HepG2 (cell line): ENCODE data around the gene RCE1. TPM values are rescaled to one million over a fixed set of nuclear protein-coding genes. Genes with fewer than 3 reads are reported as not detected.

Source experiments
- CENPT ChIP-seq: sonication (generic); formaldehyde crosslinking; IDR thresholded peaks from 2 replicates; pipeline ENCODE4 v1.8.0; 2022; ENCODE audit warnings: low read depth, mild to moderate bottlenecking, moderate library complexity, missing genetic modification reagents
- FOXM1 ChIP-seq: sonication (generic); formaldehyde crosslinking; IDR thresholded peaks from 2 replicates; pipeline ENCODE4 v1.5.0; 2020; ENCODE audit warnings: missing genetic modification reagents
- HOXA7 ChIP-seq: sonication (generic); formaldehyde crosslinking; IDR thresholded peaks from 2 replicates; pipeline ENCODE4 v1.8.1; 2022; ENCODE audit warnings: mild to moderate bottlenecking, missing genetic modification reagents, moderate library complexity
- NFYC ChIP-seq: IDR thresholded peaks from 2 replicates; pipeline ENCODE4 v1.6.1; 2016; ENCODE audit warnings: missing genetic modification reagents, missing compliant biosample characterization
- POLR2AphosphoS5 ChIP-seq: IDR thresholded peaks from 2 replicates; pipeline ENCODE4 v1.6.1; 2012; ENCODE audit warnings: low read depth, low read length
- POLR2G ChIP-seq: fragments of 200-400 bp; formaldehyde crosslinking; IDR thresholded peaks from 2 replicates; pipeline ENCODE4 v1.6.1; 2018; ENCODE audit warnings: mild to moderate bottlenecking, low read depth, low read length, moderate library complexity
- RFX1 ChIP-seq: fragments of 450-650 bp; IDR thresholded peaks from 2 replicates; pipeline ENCODE4 v1.6.1; 2017
- SALL1 ChIP-seq: sonication (generic); formaldehyde crosslinking; IDR thresholded peaks from 2 replicates; pipeline ENCODE4 v1.8.0; 2022; ENCODE audit warnings: mild to moderate bottlenecking, missing genetic modification reagents
- ZFP41 ChIP-seq: sonication (generic); formaldehyde crosslinking; IDR thresholded peaks from 2 replicates; pipeline ENCODE4 v1.4.0; 2020; ENCODE audit warnings: mild to moderate bottlenecking, missing genetic modification reagents, borderline replicate concordance
- polyA plus RNA-seq, 8 experiments: library from polyadenylated mRNA; depleted of rRNA in 3 of 8; stranded (reverse) in 7 of 8; unstranded in 1 of 8; fragments of >200 nt; fragmentation: Illumina TruSeq in 4 of 8; extraction: Trizol in 4 of 8; gene quantifications; 2 replicates each; pipeline versions ENCODE4 v1.2.1 to v1.2.3, GENCODE V29; 2011 to 2016; ENCODE audit warnings: low read depth in 4 of 8, missing spikeins in 1 of 8, mixed read lengths in 1 of 8; ENCODE audit not compliant: insufficient read depth in 1 of 8
- total RNA-seq, 5 experiments: library from RNA; depleted of rRNA; stranded (reverse); fragments of >200 nt; fragmentation: Illumina TruSeq; extraction: Trizol; gene quantifications; 2 replicates each; pipeline ENCODE4 v1.2.3, GENCODE V29; 2016; ENCODE audit warnings: low read depth in 1 of 5
- TF ChIP-seq, protein P1 (sequence below): sonication (generic); IDR thresholded peaks from 2 replicates; pipeline ENCODE4 v1.6.1; 2016; ENCODE audit warnings: low read depth, borderline replicate concordance
- TF ChIP-seq, protein P2 (sequence below): sonication (generic); formaldehyde crosslinking; IDR thresholded peaks from 2 replicates; pipeline ENCODE4 v1.4.0; 2020; ENCODE audit warnings: missing genetic modification reagents
- TF ChIP-seq, protein P3 (sequence below): IDR thresholded peaks from 2 replicates; pipeline ENCODE4 v1.6.1; 2016; ENCODE audit warnings: missing biosample characterization, missing genetic modification reagents, low read depth
- TF ChIP-seq, protein P4 (sequence below): sonication (generic); formaldehyde crosslinking; IDR thresholded peaks from 2 replicates; pipeline ENCODE4 v1.5.1; 2020; ENCODE audit warnings: mild to moderate bottlenecking, missing genetic modification reagents, moderate library complexity
- TF ChIP-seq, protein P5 (sequence below), 2 experiments: sonication (generic) in 1 of 2; formaldehyde crosslinking in 1 of 2; IDR thresholded peaks; 2 replicates each; pipeline versions ENCODE4 v1.6.1 to v1.9.0; 2014 to 2022; ENCODE audit warnings: antibody characterized with exemption in 1 of 2, borderline replicate concordance in 1 of 2, inconsistent platforms in 1 of 2, low read depth in 1 of 2, missing genetic modification reagents in 1 of 2

RCE1 gene
- total and polyA plus RNA-seq, 2 of the 13 experiments (the other 11 are each of a cell fraction or from before 2014, with no cell fraction given) = 22.2 to 22.4 TPM

DNA sequence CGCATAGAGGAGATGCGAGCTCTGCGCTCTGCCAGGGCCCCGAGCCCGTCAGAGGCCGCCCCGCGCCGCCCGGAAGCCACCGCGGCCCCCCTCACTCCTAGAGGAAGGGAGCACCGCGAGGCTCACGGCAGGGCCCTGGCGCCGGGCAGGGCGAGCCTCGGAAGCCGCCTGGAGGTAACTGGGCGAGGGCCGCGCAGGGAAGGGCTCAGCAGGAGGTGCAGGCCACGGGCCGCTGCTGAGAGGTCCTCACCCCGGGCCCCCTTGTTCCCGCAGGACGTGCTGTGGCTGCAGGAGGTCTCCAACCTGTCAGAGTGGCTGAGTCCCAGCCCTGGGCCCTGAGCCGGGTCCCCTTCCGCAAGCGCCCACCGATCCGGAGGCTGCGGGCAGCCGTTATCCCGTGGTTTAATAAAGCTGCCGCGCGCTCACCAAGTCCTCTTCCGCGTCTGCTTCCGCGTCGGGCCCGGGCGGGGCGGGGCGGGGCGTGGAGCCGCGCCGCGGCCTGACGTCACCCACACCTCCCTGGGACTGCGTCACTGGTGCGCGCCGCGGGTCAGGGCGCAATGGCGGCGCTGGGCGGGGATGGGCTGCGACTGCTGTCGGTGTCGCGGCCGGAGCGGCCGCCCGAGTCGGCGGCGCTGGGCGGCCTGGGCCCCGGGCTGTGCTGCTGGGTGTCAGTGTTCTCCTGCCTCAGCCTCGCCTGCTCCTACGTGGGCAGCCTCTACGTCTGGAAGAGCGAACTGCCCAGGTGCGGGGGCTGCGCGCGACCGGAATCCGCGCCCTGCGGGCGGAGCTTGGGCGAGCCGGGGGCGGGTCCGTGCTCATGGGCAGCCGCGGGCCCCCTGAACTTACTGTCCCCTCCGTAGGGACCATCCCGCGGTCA is at the start of gene RCE1 (continued):
- TF ChIP-seq, protein P1, sequence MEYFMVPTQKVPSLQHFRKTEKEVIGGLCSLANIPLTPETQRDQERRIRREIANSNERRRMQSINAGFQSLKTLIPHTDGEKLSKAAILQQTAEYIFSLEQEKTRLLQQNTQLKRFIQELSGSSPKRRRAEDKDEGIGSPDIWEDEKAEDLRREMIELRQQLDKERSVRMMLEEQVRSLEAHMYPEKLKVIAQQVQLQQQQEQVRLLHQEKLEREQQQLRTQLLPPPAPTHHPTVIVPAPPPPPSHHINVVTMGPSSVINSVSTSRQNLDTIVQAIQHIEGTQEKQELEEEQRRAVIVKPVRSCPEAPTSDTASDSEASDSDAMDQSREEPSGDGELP = no peak
- TF ChIP-seq POLR2G (peak; percentile 84), HOXA7 (CRISPR knock-in tag) (no peak), ZFP41 (0 out of 2 replicates have a peak, but pooled peaks have one; percentile 65), CENPT (CRISPR knock-in tag) (peak; percentile 60; the same call in 1 of the 2 replicates), POLR2AphosphoS5 (peak; percentile 75), FOXM1 (CRISPR knock-in tag) (no peak), SALL1 (CRISPR knock-in tag) (peak; percentile 58), NFYC (CRISPR knock-in tag) (no peak), RFX1 (no peak)
- TF ChIP-seq, protein P2, sequence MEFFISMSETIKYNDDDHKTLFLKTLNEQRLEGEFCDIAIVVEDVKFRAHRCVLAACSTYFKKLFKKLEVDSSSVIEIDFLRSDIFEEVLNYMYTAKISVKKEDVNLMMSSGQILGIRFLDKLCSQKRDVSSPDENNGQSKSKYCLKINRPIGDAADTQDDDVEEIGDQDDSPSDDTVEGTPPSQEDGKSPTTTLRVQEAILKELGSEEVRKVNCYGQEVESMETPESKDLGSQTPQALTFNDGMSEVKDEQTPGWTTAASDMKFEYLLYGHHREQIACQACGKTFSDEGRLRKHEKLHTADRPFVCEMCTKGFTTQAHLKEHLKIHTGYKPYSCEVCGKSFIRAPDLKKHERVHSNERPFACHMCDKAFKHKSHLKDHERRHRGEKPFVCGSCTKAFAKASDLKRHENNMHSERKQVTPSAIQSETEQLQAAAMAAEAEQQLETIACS (CRISPR knock-in tag) = peak; percentile 75
- TF ChIP-seq, protein P3, sequence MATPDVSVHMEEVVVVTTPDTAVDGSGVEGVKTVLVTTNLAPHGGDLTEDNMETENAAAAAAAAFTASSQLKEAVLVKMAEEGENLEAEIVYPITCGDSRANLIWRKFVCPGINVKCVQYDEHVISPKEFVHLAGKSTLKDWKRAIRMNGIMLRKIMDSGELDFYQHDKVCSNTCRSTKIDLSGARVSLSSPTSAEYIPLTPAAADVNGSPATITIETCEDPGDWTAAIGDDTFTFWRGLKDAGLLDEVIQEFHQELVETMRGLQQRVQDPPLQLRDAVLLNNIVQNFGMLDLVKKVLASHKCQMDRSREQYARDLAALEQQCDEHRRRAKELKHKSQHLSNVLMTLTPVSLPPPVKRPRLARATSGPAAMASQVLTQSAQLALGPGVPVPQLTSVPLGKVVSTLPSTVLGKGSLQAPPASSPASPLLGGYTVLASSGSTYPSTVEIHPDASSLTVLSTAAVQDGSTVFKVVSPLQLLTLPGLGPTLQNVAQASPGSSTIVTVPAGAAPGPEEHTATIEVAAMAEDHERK (CRISPR knock-in tag) = peak; percentile 46; the same call in 1 of the 2 replicates
- TF ChIP-seq, protein P4, sequence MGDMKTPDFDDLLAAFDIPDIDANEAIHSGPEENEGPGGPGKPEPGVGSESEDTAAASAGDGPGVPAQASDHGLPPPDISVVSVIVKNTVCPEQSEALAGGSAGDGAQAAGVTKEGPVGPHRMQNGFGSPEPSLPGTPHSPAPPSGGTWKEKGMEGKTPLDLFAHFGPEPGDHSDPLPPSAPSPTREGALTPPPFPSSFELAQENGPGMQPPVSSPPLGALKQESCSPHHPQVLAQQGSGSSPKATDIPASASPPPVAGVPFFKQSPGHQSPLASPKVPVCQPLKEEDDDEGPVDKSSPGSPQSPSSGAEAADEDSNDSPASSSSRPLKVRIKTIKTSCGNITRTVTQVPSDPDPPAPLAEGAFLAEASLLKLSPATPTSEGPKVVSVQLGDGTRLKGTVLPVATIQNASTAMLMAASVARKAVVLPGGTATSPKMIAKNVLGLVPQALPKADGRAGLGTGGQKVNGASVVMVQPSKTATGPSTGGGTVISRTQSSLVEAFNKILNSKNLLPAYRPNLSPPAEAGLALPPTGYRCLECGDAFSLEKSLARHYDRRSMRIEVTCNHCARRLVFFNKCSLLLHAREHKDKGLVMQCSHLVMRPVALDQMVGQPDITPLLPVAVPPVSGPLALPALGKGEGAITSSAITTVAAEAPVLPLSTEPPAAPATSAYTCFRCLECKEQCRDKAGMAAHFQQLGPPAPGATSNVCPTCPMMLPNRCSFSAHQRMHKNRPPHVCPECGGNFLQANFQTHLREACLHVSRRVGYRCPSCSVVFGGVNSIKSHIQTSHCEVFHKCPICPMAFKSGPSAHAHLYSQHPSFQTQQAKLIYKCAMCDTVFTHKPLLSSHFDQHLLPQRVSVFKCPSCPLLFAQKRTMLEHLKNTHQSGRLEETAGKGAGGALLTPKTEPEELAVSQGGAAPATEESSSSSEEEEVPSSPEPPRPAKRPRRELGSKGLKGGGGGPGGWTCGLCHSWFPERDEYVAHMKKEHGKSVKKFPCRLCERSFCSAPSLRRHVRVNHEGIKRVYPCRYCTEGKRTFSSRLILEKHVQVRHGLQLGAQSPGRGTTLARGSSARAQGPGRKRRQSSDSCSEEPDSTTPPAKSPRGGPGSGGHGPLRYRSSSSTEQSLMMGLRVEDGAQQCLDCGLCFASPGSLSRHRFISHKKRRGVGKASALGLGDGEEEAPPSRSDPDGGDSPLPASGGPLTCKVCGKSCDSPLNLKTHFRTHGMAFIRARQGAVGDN = peak; percentile 77
- TF ChIP-seq, protein P5, sequence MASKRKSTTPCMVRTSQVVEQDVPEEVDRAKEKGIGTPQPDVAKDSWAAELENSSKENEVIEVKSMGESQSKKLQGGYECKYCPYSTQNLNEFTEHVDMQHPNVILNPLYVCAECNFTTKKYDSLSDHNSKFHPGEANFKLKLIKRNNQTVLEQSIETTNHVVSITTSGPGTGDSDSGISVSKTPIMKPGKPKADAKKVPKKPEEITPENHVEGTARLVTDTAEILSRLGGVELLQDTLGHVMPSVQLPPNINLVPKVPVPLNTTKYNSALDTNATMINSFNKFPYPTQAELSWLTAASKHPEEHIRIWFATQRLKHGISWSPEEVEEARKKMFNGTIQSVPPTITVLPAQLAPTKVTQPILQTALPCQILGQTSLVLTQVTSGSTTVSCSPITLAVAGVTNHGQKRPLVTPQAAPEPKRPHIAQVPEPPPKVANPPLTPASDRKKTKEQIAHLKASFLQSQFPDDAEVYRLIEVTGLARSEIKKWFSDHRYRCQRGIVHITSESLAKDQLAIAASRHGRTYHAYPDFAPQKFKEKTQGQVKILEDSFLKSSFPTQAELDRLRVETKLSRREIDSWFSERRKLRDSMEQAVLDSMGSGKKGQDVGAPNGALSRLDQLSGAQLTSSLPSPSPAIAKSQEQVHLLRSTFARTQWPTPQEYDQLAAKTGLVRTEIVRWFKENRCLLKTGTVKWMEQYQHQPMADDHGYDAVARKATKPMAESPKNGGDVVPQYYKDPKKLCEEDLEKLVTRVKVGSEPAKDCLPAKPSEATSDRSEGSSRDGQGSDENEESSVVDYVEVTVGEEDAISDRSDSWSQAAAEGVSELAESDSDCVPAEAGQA (IDR thresholded peaks at IDR 0.05; ENCODE audit: low read depth) = peak; percentile 97
- TF ChIP-seq, protein P5 (CRISPR knock-in tag; IDR thresholded peaks at IDR 0.05; ENCODE audit: borderline replicate concordance) = 0 out of 2 replicates have a peak, but pooled peaks have one; percentile 4
